ENCODE measurements around the gene MAP2K2.

GRCh38 chr19:4075373-4075772 is 48.5 kb downstream of the MAP2K2 start:
- TF ChIP-seq ZC3H10 (CRISPR knock-in tag; IDR thresholded peaks at IDR 0.05), result no peak
- TF ChIP-seq CSRNP3 (CRISPR knock-in tag; IDR thresholded peaks at IDR 0.05), result no peak
- TF ChIP-seq TCF4 (CRISPR knock-in tag; IDR thresholded peaks at IDR 0.05; ENCODE audit: borderline replicate concordance), result no peak
- TF ChIP-seq TOX (CRISPR knock-in tag; IDR thresholded peaks at IDR 0.05; ENCODE audit: borderline replicate concordance), result no peak
- no peak for TF ChIP-seq OSR1 (CRISPR knock-in tag; IDR thresholded peaks at IDR 0.05)
- TF ChIP-seq ARNTL (CRISPR knock-in tag; IDR thresholded peaks at IDR 0.05; ENCODE audit: borderline replicate concordance, low read depth), result no peak
- no peak for TF ChIP-seq POU6F1 (CRISPR knock-in tag; IDR thresholded peaks at IDR 0.05; ENCODE audit: borderline replicate concordance, low read depth)
- TF ChIP-seq CSDC2 (CRISPR knock-in tag; IDR thresholded peaks at IDR 0.05), result no peak
- no peak for TF ChIP-seq ZNF70 (CRISPR knock-in tag; IDR thresholded peaks at IDR 0.05)
